Measurements from ENCODE around the gene HARS1.

DNA sequence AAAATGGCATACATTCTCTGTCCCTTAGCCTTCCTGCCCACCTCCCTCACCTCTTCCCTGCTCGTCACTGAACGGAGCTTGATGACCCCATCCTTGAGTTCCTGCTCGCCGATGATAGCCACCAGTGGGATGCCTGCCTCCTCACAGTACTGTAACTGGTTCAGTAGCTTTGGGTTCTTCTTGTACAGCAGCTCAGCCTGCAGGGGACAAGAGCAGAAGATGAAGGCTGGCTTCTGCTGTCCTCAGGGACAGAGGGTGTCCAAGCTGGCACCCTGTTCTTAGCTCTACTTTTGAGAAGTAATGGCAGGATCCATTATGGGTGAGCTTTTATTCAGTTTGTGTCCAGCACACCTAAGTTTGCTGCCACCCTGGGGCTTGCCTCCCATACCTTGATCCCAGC lies 16.5 kb downstream of the HARS1 start:
- TF ChIP-seq SP1 (CRISPR knock-in tag; conservative IDR thresholded peaks at IDR 0.05) (no peak), TP53 (CRISPR knock-in tag; IDR thresholded peaks at IDR 0.05) (no peak), RELA (CRISPR knock-in tag; IDR thresholded peaks at IDR 0.05; ENCODE audit: borderline replicate concordance) (no peak), JUN (CRISPR knock-in tag; IDR thresholded peaks at IDR 0.05) (no peak), NFE2L1 (CRISPR knock-in tag; IDR thresholded peaks at IDR 0.05) (no peak), ETV6 (CRISPR knock-in tag; IDR thresholded peaks at IDR 0.05) (no peak), ATF1 (CRISPR knock-in tag; IDR thresholded peaks at IDR 0.05) (no peak)
- TF ChIP-seq, protein P1, sequence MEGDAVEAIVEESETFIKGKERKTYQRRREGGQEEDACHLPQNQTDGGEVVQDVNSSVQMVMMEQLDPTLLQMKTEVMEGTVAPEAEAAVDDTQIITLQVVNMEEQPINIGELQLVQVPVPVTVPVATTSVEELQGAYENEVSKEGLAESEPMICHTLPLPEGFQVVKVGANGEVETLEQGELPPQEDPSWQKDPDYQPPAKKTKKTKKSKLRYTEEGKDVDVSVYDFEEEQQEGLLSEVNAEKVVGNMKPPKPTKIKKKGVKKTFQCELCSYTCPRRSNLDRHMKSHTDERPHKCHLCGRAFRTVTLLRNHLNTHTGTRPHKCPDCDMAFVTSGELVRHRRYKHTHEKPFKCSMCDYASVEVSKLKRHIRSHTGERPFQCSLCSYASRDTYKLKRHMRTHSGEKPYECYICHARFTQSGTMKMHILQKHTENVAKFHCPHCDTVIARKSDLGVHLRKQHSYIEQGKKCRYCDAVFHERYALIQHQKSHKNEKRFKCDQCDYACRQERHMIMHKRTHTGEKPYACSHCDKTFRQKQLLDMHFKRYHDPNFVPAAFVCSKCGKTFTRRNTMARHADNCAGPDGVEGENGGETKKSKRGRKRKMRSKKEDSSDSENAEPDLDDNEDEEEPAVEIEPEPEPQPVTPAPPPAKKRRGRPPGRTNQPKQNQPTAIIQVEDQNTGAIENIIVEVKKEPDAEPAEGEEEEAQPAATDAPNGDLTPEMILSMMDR (IDR thresholded peaks at IDR 0.05) = no peak
- TF ChIP-seq, protein P2, sequence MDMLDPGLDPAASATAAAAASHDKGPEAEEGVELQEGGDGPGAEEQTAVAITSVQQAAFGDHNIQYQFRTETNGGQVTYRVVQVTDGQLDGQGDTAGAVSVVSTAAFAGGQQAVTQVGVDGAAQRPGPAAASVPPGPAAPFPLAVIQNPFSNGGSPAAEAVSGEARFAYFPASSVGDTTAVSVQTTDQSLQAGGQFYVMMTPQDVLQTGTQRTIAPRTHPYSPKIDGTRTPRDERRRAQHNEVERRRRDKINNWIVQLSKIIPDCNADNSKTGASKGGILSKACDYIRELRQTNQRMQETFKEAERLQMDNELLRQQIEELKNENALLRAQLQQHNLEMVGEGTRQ (CRISPR knock-in tag; IDR thresholded peaks at IDR 0.05) = no peak
- TF ChIP-seq, protein P3, sequence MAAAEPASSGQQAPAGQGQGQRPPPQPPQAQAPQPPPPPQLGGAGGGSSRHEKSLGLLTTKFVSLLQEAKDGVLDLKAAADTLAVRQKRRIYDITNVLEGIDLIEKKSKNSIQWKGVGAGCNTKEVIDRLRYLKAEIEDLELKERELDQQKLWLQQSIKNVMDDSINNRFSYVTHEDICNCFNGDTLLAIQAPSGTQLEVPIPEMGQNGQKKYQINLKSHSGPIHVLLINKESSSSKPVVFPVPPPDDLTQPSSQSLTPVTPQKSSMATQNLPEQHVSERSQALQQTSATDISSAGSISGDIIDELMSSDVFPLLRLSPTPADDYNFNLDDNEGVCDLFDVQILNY (CRISPR knock-in tag; IDR thresholded peaks at IDR 0.05) = no peak
- TF ChIP-seq, protein P4, sequence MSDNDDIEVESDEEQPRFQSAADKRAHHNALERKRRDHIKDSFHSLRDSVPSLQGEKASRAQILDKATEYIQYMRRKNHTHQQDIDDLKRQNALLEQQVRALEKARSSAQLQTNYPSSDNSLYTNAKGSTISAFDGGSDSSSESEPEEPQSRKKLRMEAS (CRISPR knock-in tag; IDR thresholded peaks at IDR 0.05) = no peak
